Measurements from ENCODE around the gene MYEOV.

Gene MYEOV

DNA sequence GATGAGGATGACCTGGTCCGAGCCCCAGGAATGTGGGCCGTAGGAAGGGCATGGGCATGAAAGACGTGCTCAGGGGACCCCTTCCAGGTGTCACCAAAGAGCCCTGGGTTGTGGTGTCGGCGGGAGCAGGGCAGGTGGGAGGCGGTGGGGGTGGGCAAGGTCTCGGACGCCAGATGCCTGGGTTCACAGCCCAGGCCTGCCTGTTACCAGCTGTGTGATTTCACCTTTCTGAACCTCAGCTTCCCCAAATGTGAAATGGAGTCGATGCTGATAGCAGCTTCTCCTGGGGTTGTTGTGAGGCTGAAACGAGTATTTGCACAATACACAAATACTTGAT lies 42.9 kb upstream of the MYEOV start:
- TF ChIP-seq, protein P1, sequence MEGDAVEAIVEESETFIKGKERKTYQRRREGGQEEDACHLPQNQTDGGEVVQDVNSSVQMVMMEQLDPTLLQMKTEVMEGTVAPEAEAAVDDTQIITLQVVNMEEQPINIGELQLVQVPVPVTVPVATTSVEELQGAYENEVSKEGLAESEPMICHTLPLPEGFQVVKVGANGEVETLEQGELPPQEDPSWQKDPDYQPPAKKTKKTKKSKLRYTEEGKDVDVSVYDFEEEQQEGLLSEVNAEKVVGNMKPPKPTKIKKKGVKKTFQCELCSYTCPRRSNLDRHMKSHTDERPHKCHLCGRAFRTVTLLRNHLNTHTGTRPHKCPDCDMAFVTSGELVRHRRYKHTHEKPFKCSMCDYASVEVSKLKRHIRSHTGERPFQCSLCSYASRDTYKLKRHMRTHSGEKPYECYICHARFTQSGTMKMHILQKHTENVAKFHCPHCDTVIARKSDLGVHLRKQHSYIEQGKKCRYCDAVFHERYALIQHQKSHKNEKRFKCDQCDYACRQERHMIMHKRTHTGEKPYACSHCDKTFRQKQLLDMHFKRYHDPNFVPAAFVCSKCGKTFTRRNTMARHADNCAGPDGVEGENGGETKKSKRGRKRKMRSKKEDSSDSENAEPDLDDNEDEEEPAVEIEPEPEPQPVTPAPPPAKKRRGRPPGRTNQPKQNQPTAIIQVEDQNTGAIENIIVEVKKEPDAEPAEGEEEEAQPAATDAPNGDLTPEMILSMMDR (IDR thresholded peaks at IDR 0.05; ENCODE audit: low read depth, low read length, missing control alignments) = no peak
- DNase-seq (ENCODE audit: low read depth) = no peak
- no peak overlapping the region for H3K4me3 ChIP-seq (ENCODE audit: low read depth, low read length)

DNA sequence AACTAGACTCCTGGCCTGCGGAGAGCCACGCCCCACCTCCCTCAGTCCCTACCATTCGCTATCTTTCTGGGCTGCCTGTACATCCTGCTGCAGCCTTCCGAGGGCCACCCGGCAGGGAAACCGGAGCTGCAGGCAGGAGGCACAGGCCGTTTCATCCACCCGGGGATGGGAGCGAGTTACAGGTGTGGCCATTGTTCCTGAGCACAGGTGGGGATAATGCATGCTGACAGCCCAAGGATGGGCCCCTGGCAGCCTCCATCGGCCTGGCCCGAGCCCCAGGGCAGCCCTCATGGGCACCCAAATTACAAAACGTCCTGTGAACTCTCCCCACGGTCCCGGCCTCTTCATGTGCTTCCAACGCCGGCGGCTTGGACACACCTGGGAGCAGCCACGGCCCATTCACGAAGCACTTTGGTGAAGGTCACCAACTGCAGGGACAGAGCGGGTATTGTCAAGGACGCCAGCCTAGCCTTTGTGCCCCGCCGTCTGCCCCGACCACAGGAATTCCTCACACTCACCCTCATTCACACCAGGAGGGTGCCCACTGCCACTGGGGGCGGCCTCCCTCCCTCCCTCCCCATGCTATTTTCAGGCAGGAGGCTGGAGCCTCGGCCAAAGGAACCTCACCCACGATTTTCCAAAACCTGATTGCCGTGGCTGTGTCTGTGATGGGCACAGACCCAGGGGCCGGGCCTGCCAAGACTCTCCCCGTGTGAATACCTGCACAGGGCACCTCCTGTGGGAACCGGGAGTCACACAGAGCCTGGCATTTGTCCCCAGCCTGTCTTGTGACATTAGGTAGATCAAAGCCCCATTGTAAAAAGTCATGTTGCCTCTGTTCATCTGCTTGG lies 42.1 kb upstream of the MYEOV start:
- DNase-seq (ENCODE audit: low read depth) = no peak
- TF ChIP-seq, protein P1 (IDR thresholded peaks at IDR 0.05; ENCODE audit: low read depth, low read length, missing control alignments) = no peak
- no peak overlapping the region for H3K4me3 ChIP-seq (ENCODE audit: low read depth, low read length)

GRCh38 chr11:69252490-69252837 lies 41.5 kb upstream of the MYEOV start:
- H3K4me3 ChIP-seq (ENCODE audit: low read depth, low read length) = no peak overlapping the region
- no peak for DNase-seq (ENCODE audit: low read depth)
- TF ChIP-seq, protein P1 (IDR thresholded peaks at IDR 0.05; ENCODE audit: low read depth, low read length, missing control alignments) = no peak

- H3K4me3 ChIP-seq (ENCODE audit: low read depth, low read length) = no peak overlapping the region
- TF ChIP-seq, protein P1 (IDR thresholded peaks at IDR 0.05; ENCODE audit: low read depth, low read length, missing control alignments) = no peak
- no peak for DNase-seq (ENCODE audit: low read depth)
These were observed 40.9 kb upstream of the MYEOV start for GRCh38 chr11:69253028-69253427.

- no peak overlapping the region for H3K4me3 ChIP-seq (ENCODE audit: low read depth, low read length)
- TF ChIP-seq, protein P1 (IDR thresholded peaks at IDR 0.05; ENCODE audit: low read depth, low read length, missing control alignments) = no peak
- no peak for DNase-seq (ENCODE audit: low read depth)
These were observed 36.8 kb upstream of the MYEOV start for GRCh38 chr11:69257134-69257533.

GRCh38 chr11:69257838-69258658 lies 35.9 kb upstream of the MYEOV start:
- DNase-seq (ENCODE audit: low read depth) = no peak
- TF ChIP-seq, protein P1 (IDR thresholded peaks at IDR 0.05; ENCODE audit: low read depth, low read length, missing control alignments) = no peak
- H3K4me3 ChIP-seq (ENCODE audit: low read depth, low read length) = no peak overlapping the region
